Measurements from ENCODE around the gene HADHB.
A peak's percentile ranks its signal among the peaks of the same experiment; 100 is the strongest.

The HADHB gene

DNA sequence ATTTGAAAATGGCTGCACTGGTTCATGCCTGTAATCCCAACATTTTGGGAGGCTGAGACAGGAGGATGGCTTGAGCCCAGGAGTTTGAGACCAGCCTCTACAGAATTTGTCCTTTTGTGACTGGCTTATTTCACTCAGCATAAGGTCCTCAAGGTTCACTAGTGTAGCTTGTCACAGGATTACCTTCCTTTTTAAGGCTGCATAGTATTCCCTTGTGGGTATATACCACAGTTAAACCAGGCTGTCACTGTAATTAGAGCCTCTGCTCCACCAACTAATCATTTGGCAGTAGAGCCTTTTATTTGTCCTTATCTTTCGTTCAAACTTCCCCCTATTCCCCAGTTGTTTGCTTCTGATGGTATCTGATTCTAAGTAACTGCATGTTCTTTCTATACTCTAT lies 50.8 kb downstream of the HADHB start:
- TF ChIP-seq, protein P1, sequence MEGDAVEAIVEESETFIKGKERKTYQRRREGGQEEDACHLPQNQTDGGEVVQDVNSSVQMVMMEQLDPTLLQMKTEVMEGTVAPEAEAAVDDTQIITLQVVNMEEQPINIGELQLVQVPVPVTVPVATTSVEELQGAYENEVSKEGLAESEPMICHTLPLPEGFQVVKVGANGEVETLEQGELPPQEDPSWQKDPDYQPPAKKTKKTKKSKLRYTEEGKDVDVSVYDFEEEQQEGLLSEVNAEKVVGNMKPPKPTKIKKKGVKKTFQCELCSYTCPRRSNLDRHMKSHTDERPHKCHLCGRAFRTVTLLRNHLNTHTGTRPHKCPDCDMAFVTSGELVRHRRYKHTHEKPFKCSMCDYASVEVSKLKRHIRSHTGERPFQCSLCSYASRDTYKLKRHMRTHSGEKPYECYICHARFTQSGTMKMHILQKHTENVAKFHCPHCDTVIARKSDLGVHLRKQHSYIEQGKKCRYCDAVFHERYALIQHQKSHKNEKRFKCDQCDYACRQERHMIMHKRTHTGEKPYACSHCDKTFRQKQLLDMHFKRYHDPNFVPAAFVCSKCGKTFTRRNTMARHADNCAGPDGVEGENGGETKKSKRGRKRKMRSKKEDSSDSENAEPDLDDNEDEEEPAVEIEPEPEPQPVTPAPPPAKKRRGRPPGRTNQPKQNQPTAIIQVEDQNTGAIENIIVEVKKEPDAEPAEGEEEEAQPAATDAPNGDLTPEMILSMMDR (IDR thresholded peaks at IDR 0.05; ENCODE audit: low read depth, low read length): no peak
- H3K4me3 ChIP-seq (ENCODE audit: low read depth, low read length): no peak overlapping the region

DNA sequence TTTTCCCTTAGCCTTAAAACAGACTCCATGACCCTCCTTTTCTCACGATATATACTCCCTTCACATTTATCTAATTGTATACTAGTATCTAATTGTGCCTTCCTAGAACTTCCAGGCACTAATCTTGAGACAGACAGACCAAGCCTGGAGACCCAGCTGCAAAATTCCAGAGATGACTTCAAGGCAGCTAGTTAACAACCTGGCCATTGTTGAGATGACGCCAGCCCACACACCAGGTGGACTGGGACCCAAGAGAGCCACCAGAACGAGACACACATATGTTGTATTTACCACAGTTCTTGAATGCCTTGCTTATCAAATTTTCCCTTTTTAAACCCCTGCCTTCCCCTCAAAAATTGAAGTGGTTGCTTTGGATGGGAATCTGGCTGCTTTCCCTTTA lies 52.3 kb downstream of the HADHB start:
- TF ChIP-seq, protein P1 (IDR thresholded peaks at IDR 0.05; ENCODE audit: low read depth, low read length): no peak
- no peak overlapping the region for H3K4me3 ChIP-seq (ENCODE audit: low read depth, low read length)

DNA sequence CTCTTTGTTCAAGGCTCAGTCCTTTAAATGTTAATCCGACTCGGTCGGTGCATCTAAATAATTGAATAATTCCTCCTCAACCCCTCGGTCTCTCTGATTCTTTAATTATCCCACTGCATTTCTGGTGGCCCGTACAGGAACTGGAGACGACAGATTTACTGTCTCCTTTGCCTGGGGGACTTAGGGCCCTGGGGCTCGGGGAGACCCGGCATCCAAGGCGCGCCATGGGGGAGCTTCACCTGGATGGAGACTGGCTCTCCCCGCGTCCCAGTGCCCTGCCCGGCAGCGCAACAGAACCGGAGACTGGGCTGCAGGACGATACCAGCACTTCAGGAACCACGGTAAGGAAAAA lies 53.5 kb downstream of the HADHB start:
- TF ChIP-seq, protein P1 (IDR thresholded peaks at IDR 0.05; ENCODE audit: low read depth, low read length): no peak
- H3K4me3 ChIP-seq (ENCODE audit: low read depth, low read length): no peak overlapping the region

DNA sequence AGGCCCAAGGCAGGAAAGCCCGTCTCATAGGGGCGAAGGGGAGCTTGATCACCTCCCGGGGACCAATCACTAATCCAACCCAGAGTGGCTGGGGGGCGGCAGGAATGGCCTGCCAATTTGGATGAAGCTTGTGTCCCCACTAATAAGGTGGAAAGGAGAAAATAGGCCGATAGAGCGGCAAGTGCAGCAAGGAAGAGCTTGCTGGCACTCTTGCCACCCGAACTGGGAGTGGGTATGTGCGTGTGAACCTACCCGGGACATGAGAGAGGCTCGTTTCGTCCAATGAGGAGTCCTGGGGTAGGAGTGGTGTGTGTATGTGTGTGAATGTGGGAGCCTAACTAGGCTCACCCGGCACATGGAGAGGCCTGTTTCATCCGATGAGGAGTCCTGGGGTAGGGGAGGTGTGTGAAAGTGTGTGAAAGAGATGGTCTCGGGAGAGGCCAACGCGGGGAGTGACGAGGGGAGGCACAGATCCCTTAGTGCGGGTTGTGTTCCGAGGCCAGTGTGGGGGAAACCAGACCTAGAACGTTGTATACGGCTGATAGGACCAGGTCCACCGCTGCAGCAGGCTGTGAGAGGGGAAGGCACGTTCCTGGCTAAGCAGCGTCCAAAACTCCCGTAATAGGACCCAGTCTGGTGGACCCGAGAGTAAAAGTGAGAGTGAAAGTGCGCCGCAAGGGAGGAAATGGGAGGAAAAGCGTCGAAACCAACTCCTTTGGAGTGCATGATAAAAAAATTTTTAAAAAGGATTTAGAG lies 54.1 kb downstream of the HADHB start:
- TF ChIP-seq, protein P1 (IDR thresholded peaks at IDR 0.05; ENCODE audit: low read depth, low read length): no peak
- peak overlapping the region; percentile 61 for H3K4me3 ChIP-seq (ENCODE audit: low read depth, low read length)

DNA sequence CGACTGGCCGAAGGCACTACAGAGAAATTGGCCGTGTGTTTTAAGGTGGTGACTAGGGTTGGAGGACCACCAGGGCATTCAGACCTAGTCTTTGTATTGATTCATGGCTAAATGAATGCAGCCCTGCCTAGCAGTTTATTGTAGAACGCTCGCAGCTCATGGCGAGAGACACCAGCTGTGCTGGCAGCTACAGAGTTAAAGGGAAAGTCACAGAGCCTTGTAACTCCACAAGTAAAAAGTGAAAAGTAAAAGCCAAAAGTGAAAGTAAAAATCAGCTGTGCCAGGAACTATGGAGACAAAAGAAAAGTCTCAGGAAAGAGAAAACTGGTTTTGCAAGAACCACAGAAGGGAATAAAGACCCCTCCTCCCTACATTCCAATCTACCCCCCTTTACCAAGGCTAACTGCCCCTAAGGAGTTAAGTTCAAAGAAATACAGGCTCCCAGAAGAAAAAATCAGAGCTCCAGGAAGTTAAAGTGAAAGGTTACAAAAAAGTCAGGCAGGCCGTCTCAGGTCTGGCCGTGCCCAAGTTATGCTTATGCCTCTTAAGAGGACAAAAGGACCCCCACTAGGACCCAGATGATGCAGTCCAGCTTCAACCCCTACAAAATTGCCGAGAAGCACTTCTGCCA lies 54.8 kb downstream of the HADHB start:
- H3K4me3 ChIP-seq (ENCODE audit: low read depth, low read length): peak overlapping the region; percentile 61
- TF ChIP-seq, protein P1 (IDR thresholded peaks at IDR 0.05; ENCODE audit: low read depth, low read length): no peak

DNA sequence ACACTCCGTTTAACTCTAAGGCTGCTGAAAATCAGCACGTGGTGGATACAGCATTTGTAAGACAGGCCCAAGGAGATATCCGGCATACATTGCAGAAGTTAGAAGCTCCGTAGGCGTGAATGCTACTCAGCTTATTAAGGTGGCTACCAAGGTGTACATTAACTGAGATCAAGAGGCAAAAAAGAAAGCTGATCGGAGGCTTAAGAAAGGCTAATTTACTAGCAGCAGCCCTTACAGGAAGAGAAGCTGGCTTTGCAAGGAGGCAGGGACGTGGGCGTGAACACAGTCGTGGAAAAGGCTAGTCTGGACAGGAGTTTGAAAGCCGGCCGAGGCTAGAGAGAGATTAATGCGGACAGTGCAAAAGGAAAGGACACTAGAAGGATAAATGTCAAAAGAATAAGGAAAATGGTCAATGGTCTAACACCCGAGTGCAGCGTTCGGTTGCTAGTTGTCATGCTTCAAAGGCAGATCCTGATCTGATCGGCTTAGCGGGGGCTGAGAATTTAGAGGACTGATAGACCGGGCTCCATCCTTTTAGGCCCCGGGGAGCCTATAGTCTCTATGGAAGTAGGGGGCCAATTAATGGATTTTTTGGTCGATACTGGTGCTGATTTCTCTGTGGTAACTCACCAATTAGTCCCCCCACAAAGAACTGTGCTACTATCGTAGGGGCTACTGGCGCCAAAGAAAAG lies 55.6 kb downstream of the HADHB start:
- H3K4me3 ChIP-seq (ENCODE audit: low read depth, low read length): peak overlapping the region; percentile 61

More for the DNA sequence above, 55.6 kb downstream of the HADHB start:
- TF ChIP-seq, protein P1 (IDR thresholded peaks at IDR 0.05; ENCODE audit: low read depth, low read length): no peak
